Rectal smooth muscle tissue (tissue), 1 donor: ENCODE measurements around the gene PARK7.

Source experiments
- H3K27ac ChIP-seq: one replicate; pipeline ENCODE4 v1.7.0; 2013; ENCODE audit warnings: low read depth, low read length, inconsistent platforms
- H3K27me3 ChIP-seq: one replicate; pipeline ENCODE4 v1.7.0; 2013; ENCODE audit warnings: low read length; ENCODE audit not compliant: control insufficient read depth, insufficient read depth
- H3K36me3 ChIP-seq: one replicate; pipeline ENCODE4 v1.7.0; 2013; ENCODE audit warnings: low read length; ENCODE audit not compliant: control insufficient read depth, insufficient read depth
- H3K4me1 ChIP-seq: one replicate; pipeline ENCODE4 v1.7.0; 2013; ENCODE audit warnings: low read length; ENCODE audit not compliant: control insufficient read depth, insufficient read depth
- H3K4me3 ChIP-seq: one replicate; pipeline ENCODE4 v1.7.0; 2013; ENCODE audit warnings: low read length
- H3K9ac ChIP-seq: one replicate; pipeline ENCODE4 v1.7.0; 2013; ENCODE audit warnings: low read length

PARK7 gene

GRCh38 chr1:8016210-8016894 lies 54.8 kb downstream of the PARK7 start:
- Histone ChIP-seq H3K36me3 (peaks cover 8% of the 10 kb centered on the region), H3K4me3 (no peak overlapping the region), H3K9ac (no peak overlapping the region), H3K27me3 (no peaks in the 10 kb centered on the region), H3K27ac (peak overlapping the region; percentile 77), H3K4me1 (peaks cover 27% of the 10 kb centered on the region)

GRCh38 chr1:8016895-8017241 lies 55.4 kb downstream of the PARK7 start:
- H3K27ac ChIP-seq, result peak overlapping the region; percentile 77
- H3K4me1 ChIP-seq, result peaks cover 27% of the 10 kb centered on the region
- peaks cover 8% of the 10 kb centered on the region for H3K36me3 ChIP-seq
- no peak overlapping the region for H3K9ac ChIP-seq
- H3K4me3 ChIP-seq, result no peak overlapping the region
- H3K27me3 ChIP-seq, result no peaks in the 10 kb centered on the region

GRCh38 chr1:8017495-8018197 lies 56.1 kb downstream of the PARK7 start:
- Histone ChIP-seq H3K4me1 (peaks cover 27% of the 10 kb centered on the region), H3K27ac (peak overlapping the region; percentile 26), H3K4me3 (no peak overlapping the region), H3K9ac (no peak overlapping the region), H3K36me3 (peaks cover 8% of the 10 kb centered on the region), H3K27me3 (no peaks in the 10 kb centered on the region)

GRCh38 chr1:8018492-8019228 lies 57.1 kb downstream of the PARK7 start:
- no peaks in the 10 kb centered on the region for H3K27me3 ChIP-seq
- no peak overlapping the region for H3K9ac ChIP-seq
- H3K4me3 ChIP-seq, result no peak overlapping the region
- H3K36me3 ChIP-seq, result peaks cover 3% of the 10 kb centered on the region
- peaks cover 30% of the 10 kb centered on the region for H3K4me1 ChIP-seq
- peak overlapping the region; percentile 17 for H3K27ac ChIP-seq

GRCh38 chr1:8019229-8019620 lies 57.7 kb downstream of the PARK7 start:
- H3K9ac ChIP-seq, result no peak overlapping the region
- H3K27ac ChIP-seq, result peak overlapping the region; percentile 17
- no peaks in the 10 kb centered on the region for H3K27me3 ChIP-seq
- peaks cover 3% of the 10 kb centered on the region for H3K36me3 ChIP-seq
- peaks cover 31% of the 10 kb centered on the region for H3K4me1 ChIP-seq
- no peak overlapping the region for H3K4me3 ChIP-seq

GRCh38 chr1:8020032-8020431 lies 58.5 kb downstream of the PARK7 start:
- no peaks in the 10 kb centered on the region for H3K36me3 ChIP-seq
- no peaks in the 10 kb centered on the region for H3K27me3 ChIP-seq
- H3K4me3 ChIP-seq, result no peak overlapping the region
- H3K4me1 ChIP-seq, result peaks cover 31% of the 10 kb centered on the region
- H3K9ac ChIP-seq, result no peak overlapping the region
- no peak overlapping the region for H3K27ac ChIP-seq

- H3K36me3 ChIP-seq, result no peaks in the 10 kb centered on the region
- H3K4me1 ChIP-seq, result peaks cover 14% of the 10 kb centered on the region
- H3K27ac ChIP-seq, result no peak overlapping the region
- H3K27me3 ChIP-seq, result no peaks in the 10 kb centered on the region
- H3K4me3 ChIP-seq, result no peak overlapping the region
- H3K9ac ChIP-seq, result no peak overlapping the region
These were observed 60.3 kb downstream of the PARK7 start for GRCh38 chr1:8021676-8022266.

- Histone ChIP-seq H3K36me3 (no peaks in the 10 kb centered on the region), H3K4me3 (no peak overlapping the region), H3K4me1 (peaks cover 13% of the 10 kb centered on the region), H3K27me3 (no peaks in the 10 kb centered on the region), H3K27ac (peak overlapping the region; percentile 17), H3K9ac (no peak overlapping the region)
These were observed 61.1 kb downstream of the PARK7 start for GRCh38 chr1:8022395-8023286.

- no peaks in the 10 kb centered on the region for H3K27me3 ChIP-seq
- peaks cover 13% of the 10 kb centered on the region for H3K4me1 ChIP-seq
- no peak overlapping the region for H3K9ac ChIP-seq
- H3K27ac ChIP-seq, result peak overlapping the region; percentile 17
- H3K36me3 ChIP-seq, result no peaks in the 10 kb centered on the region
- H3K4me3 ChIP-seq, result peak overlapping the region; percentile 17
These were observed 61.9 kb downstream of the PARK7 start for GRCh38 chr1:8023287-8023994.

GRCh38 chr1:8023995-8024313 lies 62.4 kb downstream of the PARK7 start:
- Histone ChIP-seq H3K4me1 (peaks cover 13% of the 10 kb centered on the region), H3K27ac (no peak overlapping the region), H3K4me3 (peak overlapping the region; percentile 17), H3K27me3 (no peaks in the 10 kb centered on the region), H3K9ac (no peak overlapping the region), H3K36me3 (no peaks in the 10 kb centered on the region)

- no peaks in the 10 kb centered on the region for H3K36me3 ChIP-seq
- H3K4me1 ChIP-seq, result peaks cover 13% of the 10 kb centered on the region
- no peaks in the 10 kb centered on the region for H3K27me3 ChIP-seq
- H3K4me3 ChIP-seq, result peak overlapping the region; percentile 17
- H3K9ac ChIP-seq, result no peak overlapping the region
- no peak overlapping the region for H3K27ac ChIP-seq
These were observed 62.8 kb downstream of the PARK7 start for GRCh38 chr1:8024329-8024728.
